COLO829 (cell line): ENCODE results near the gene MUC5AC.
A peak's percentile ranks its signal among the peaks of the same experiment; 100 is the strongest.

Experiments
- DNase-seq: peaks from one replicate; pipeline ENCODE4 v3.0.0; 2012; ENCODE audit warnings: low spot score

Gene MUC5AC

DNA sequence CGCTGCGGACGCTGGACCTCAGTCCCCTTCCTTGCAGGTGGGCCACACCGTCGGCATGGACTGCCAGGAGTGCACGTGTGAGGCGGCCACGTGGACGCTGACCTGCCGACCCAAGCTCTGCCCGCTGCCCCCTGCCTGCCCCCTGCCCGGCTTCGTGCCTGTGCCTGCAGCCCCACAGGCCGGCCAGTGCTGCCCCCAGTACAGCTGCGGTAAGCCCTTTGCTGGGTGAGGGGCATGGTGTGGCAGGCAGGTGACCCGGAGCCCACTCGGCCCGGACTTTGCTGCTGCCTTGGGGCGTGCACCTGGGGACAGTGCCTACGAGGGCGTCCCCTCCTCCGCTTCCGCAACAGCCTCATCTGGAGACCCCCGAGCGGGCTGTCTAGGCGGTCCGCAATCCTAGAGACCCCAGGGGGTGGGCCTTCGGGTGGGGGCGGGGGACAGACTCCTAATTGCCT, 39.7 kb downstream of the MUC5AC start:
- no peak for DNase-seq

DNA sequence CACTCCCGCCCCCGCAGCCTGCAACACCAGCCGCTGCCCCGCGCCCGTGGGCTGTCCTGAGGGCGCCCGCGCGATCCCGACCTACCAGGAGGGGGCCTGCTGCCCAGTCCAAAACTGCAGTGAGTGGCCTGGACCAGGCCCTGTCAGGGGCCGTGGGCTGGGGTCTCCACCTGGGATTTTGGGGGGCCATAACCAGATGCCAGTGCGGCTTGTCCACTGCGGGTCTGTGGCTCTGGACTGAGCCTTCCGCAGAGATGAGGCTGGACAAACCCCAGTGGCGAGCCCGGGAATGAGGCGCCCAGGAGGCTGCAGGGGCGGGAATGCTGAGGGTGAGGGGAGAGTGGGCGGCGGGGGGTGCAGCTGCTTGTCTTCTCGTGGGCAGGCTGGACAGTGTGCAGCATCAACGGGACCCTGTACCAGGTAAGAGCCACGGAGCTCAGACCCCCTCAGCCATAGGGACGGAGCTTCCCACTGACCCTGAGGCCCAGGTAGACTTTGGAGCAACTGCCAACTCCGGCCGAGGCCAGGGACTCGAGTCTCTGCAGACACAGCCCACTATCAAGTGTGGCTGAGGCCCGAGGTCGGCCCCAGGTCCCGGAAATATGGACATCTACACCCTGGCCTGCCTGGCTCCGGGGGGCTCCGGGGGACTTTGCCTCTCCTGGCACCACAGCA, 40.3 kb downstream of the MUC5AC start:
- DNase-seq, result no peak

- DNase-seq, result no peak
Measured at GRCh38 chr11:1198561-1199240, 40.9 kb downstream of the MUC5AC start.

GRCh38 chr11:1199241-1199750, 41.5 kb downstream of the MUC5AC start:
- no peak for DNase-seq

GRCh38 chr11:1199751-1200610, 42.2 kb downstream of the MUC5AC start:
- no peak for DNase-seq

GRCh38 chr11:1200611-1201191, 42.9 kb downstream of the MUC5AC start:
- DNase-seq, result no peak

- no peak for DNase-seq
Measured at GRCh38 chr11:1201395-1202153, 43.8 kb downstream of the MUC5AC start.

DNA sequence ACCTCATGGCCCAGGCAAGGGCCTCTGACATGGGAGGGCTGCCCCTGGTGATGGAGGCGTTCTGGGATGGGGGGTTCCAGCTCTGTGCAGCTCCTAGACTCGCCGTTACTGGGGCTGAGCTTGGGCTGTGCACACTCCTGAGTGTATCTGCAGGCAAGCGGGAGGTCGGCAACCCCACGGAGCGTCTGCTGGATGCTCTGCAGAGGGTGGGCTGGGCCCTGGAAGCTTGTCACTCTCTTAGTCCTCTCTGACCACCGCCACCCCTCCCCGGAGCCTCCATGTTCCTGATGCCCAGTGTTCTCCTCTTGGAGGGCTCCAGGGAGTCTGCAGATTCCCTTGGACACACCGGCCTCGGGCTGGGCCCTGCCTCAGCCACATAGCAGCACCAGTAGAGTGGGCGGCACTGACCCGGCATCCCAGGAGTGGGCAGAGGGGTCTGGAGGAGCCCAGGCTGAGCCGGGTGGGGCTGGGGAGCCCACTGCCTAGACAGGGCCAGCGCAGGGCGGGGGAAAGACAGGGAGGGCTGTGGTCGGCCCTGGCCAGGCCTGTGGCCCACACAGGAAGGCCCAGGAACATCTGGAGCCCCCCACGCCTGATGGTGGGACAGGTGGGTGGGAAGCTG, 44.5 kb downstream of the MUC5AC start:
- DNase-seq, result no peak

GRCh38 chr11:1202776-1203504, 45.2 kb downstream of the MUC5AC start:
- DNase-seq, result peak; percentile 62

DNA sequence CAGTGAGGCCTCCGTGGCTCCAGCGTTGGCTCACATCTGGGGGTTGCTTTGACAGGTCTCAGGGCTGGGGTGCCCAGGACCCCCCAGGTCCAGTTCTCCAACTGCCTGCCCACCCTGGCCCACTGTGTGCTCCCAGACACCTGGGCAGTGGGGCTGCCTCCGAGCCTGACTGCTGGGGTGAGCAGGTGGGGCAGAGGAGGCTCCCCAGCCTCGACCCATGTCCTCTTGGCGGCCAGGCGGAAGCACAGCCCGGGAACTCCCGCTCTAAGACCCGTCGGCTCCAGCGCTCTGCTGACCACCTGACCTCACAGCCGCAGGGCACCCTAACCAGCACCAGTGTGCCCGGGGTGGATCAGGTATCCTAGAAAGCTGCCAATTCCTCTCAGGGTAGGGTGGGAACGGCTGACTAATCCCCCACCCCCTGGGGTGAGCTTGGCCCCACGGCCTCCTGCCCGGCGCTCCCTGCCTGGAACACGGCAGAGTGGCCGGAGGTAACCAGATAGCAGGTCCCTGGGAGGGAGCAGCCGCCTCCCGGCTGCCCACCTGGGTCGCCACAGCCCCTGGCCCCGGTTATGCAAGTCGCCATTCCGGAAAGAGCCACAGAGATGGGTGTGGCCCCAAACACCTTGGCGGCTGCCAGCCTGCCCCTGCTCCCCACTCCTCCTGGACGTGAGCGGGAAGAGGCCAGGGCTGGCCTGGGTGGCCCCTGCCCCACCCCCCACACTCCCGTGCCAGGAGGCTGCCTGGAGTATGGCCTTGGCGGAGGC, 45.9 kb downstream of the MUC5AC start:
- DNase-seq, result no peak

- no peak for DNase-seq
Measured at GRCh38 chr11:1204381-1205101, 46.8 kb downstream of the MUC5AC start.

DNA sequence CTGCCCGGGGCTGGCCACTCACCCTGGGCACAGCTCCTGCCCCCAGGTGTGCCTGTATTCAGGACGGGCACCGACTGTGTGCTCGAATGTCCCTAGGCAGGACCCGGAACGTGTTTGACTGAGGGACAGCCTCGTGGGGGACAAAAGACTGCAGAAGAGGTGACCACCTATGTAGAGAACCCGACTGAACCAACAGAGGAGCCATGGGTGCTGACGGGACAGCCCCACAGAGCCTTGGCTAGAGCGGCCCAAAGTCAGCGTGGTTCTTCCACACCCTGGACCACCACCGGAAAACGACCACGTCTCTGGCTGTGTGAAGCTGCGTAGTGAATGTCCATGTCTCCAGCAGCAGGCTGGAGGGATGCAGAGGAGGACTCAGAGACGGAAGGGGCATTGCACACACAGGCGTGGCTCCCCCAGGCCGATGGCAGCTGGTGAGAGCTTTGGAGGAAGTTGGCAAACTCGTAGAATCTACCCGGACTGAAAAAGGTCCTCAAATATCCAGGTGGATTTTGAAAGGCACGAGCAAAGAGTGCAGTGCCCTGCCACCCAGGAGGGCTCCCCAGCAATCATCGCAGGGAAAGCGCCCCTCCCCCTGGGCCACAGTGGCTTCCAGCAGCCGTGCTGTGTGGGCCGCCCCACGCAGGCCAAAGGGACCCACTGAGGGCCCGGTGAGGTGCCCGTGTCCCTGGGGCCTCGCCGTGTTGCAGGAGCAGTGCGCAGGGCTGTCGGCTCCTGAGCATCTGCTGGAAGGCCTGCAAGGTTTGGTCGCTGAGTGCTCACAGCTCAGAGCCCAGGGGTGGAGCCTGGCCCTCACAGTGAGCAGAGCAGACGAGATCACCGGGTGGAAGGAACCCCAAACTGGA, 47.6 kb downstream of the MUC5AC start:
- no peak for DNase-seq

- DNase-seq, result no peak
Measured at GRCh38 chr11:1205987-1206331, 48.2 kb downstream of the MUC5AC start.

GRCh38 chr11:1206391-1207271, 48.9 kb downstream of the MUC5AC start:
- DNase-seq, result no peak

DNA sequence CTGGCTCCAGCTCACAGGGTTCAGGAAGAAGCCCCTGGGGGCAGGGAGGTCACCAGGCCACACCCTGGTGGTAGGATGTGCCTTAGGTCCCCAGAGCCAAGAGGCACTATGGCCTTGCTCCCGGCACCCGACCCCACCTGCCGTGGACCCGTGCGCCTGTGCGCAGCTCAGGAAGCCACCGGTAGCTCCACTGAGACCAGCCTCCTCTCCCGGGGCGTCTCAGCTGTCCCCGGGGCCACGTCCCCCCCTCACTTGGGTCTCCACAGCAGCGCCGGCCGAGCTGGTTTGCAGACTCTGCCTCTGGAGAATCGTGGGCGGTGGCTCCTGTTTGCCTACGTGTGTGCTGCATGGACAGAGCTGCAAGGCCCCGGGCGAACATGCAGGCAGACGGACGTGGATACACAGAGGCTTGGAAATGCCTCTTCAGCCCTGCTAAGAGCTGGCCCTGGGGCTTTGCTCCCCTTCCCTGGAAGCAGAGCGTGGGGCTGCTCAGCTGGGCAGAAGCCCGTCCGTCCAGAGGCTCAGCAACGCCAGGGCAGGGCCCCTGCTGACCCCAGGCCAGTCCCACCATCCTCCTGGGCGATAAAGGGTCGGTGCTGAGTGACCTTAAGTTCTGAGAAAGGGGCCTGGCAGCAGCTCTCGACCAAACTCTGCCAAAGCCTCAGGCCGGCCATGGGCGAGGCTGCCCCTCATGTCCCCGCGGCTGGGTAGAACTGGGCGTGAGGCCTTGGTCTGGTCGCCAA, 49.8 kb downstream of the MUC5AC start:
- no peak for DNase-seq

GRCh38 chr11:1208144-1208393, 50.3 kb downstream of the MUC5AC start:
- DNase-seq, result no peak
